ENCODE measurements around the gene RTP3. TPM values are rescaled to one million over a fixed set of nuclear protein-coding genes. Genes with fewer than 3 reads are reported as not detected.

The RTP3 gene
- total RNA-seq, 1 donor from 2014 or later = not detected

DNA sequence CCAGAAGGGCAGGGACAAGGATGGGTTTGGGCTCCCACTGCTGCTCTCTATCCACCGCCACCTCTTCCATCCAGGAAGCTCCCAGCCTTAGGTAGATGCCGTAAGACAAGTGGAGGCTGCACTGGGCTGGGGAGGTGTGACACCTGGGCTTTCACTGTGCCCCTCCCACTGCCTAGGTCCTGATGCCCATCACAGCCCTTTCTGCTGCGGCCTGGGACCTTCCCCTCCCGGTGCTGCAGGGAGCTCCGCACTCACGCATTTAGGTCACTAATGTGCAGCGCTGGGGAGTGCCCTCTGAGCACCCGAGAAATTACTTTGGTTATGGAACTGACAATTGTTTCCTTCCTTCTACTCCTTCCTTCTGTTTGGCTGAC lies 33.9 kb upstream of the RTP3 start:
- intact Hi-C loops (cut with micrococcal nuclease) = no loop called here
- Mint-ChIP-seq H3K4me1 (ENCODE audit: low read depth) (no peaks in the 10 kb centered on the region), H3K36me3 (ENCODE audit: low read depth) (no peaks in the 10 kb centered on the region), H3K27me3 (ENCODE audit: insufficient read depth) (peaks cover 75% of the 10 kb centered on the region), H3K27ac (no peak overlapping the region), H3K9me3 (no peaks in the 10 kb centered on the region), H3K4me3 (no peak overlapping the region)
- DNase-seq (ENCODE audit: low spot score) = no peak

DNA sequence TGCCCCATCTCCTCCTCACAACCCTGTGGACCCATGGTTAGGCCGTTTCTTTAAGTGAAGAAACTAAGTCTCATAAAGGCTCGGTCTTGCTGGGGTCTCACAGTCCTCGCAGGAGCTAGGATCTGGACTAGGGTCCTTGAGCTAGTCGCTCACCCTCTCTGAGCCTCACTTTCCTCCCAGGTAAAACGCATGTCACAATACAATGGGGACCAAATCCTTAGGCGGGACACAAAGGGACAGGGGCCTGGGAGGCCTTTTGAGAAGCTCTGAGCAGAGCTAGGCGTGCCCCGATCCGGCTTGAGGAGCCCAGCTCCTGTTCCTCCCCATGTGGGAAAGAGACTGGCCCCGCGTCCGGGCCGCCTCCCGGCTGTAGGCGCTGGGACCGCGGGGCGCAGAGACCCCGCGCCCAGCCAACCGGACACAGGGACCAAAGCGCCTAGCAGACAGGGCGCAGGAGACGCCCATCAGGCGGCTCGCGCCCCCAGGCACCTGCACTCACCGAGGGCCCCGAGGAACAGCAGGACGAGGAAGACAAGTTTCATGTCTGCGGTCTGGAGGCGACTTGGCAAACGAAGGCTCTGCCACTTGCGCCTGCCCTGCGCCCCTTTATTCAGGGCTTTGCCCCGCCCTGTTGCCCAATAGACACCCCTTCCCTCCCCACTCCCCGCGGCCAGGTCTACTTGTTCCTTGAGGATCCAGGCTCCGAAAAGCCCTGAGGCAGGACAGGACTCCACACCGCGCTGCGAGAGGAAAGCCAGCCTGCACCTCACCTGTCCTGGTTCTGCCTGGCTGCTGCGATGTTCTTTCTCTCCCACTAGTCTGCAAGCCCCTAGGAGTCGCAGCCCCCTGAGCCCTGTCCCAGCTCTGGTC lies 33.2 kb upstream of the RTP3 start, which contains the start of gene LTF:
TSS of gene LTF (minus strand) at position 580 of the 870 bp plus-strand sequence. CDS start at position 542, 38 bp downstream.
- H3K4me1 Mint-ChIP-seq (ENCODE audit: low read depth) = no peaks in the 10 kb centered on the region
- intact Hi-C loops (cut with micrococcal nuclease) = no loop called here
- no peaks in the 10 kb centered on the region for H3K36me3 Mint-ChIP-seq (ENCODE audit: low read depth)
- no peak within 1 kb of the TSS for H3K27ac Mint-ChIP-seq
- peaks cover 68% of the 10 kb centered on the region for H3K27me3 Mint-ChIP-seq (ENCODE audit: insufficient read depth)
- DNase-seq (ENCODE audit: low spot score) = no peak
- H3K9me3 Mint-ChIP-seq = no peaks in the 10 kb centered on the region
- no peak within 1 kb of the TSS for H3K4me3 Mint-ChIP-seq

DNA sequence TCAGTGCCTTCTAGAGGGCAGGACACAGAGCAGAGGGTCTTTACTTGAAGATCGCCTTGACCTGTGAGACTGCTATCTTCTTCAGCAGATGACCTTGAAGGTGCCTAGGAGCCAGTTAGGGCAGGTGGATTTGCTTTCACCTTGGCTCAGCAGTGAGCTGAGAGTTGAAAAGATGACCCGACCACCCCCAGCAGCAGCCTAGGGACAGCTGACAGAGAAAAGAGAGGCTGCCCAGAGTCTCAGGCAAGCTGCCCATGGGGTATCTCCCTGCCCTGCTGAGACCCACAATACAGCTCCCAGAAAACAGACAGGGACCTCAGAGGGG lies 32.6 kb upstream of the RTP3 start:
- Mint-ChIP-seq H3K4me1 (ENCODE audit: low read depth) (no peaks in the 10 kb centered on the region), H3K4me3 (no peak overlapping the region), H3K27me3 (ENCODE audit: insufficient read depth) (peaks cover 62% of the 10 kb centered on the region), H3K36me3 (ENCODE audit: low read depth) (no peaks in the 10 kb centered on the region), H3K9me3 (no peaks in the 10 kb centered on the region), H3K27ac (no peak overlapping the region)
- intact Hi-C loops (cut with micrococcal nuclease) = no loop called here
- DNase-seq (ENCODE audit: low spot score) = no peak

DNA sequence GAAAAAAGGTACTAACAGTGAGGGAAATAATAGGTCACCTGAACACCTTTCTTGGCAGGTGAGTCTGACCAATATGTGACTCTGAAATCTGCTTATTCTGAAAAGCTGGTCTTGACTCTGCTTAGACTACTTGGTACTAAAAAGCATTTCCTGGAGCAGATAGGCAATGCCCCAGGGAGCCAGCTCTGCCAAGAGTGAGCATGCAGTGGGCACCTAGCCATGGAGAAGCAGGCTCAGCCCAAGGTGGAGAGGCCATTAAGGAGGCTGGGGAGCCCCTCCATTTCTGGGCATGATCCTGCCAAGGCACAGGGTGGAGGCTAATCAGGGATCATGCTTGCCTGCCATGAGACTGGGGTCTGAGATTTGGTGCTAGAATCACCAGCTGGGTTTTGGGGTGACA lies 31.5 kb upstream of the RTP3 start:
- Mint-ChIP-seq H3K27ac (no peak overlapping the region), H3K4me3 (no peak overlapping the region), H3K36me3 (ENCODE audit: low read depth) (no peaks in the 10 kb centered on the region), H3K9me3 (no peaks in the 10 kb centered on the region), H3K4me1 (ENCODE audit: low read depth) (no peaks in the 10 kb centered on the region), H3K27me3 (ENCODE audit: insufficient read depth) (peaks cover 52% of the 10 kb centered on the region)
- intact Hi-C loops (cut with micrococcal nuclease) = no loop called here
- DNase-seq (ENCODE audit: low spot score) = no peak

GRCh38 chr3:46466871-46467403 lies 30.8 kb upstream of the RTP3 start:
- intact Hi-C loops (cut with micrococcal nuclease) = no loop called here
- H3K27me3 Mint-ChIP-seq (ENCODE audit: insufficient read depth) = peaks cover 46% of the 10 kb centered on the region
- H3K4me3 Mint-ChIP-seq = no peak overlapping the region
- no peak for DNase-seq (ENCODE audit: low spot score)
- no peak overlapping the region for H3K27ac Mint-ChIP-seq
- no peaks in the 10 kb centered on the region for H3K36me3 Mint-ChIP-seq (ENCODE audit: low read depth)
- H3K9me3 Mint-ChIP-seq = no peaks in the 10 kb centered on the region
- H3K4me1 Mint-ChIP-seq (ENCODE audit: low read depth) = no peaks in the 10 kb centered on the region

DNA sequence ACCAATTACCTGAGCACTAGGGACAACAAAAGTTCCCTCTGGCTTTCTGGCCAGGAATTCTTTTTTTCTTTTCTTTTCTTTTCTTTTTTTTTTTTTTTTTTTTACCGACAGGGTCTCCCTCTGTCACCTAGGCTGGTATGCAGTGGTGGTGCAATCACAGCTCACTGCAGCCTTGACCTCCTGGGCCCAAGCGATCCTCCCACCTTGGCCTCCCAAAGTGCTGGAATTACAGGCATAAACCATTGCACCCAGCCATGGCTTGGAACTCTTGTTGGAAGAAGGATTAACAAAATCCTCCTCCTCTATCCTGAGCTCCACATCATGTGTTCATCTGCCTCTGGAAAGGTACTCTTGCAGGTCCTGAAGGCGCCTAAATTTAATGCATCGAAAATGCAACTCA lies 30.2 kb upstream of the RTP3 start:
- Mint-ChIP-seq H3K27ac (no peak overlapping the region), H3K4me1 (ENCODE audit: low read depth) (no peaks in the 10 kb centered on the region), H3K27me3 (ENCODE audit: insufficient read depth) (peaks cover 45% of the 10 kb centered on the region), H3K36me3 (ENCODE audit: low read depth) (no peaks in the 10 kb centered on the region), H3K4me3 (no peak overlapping the region), H3K9me3 (no peaks in the 10 kb centered on the region)
- DNase-seq (ENCODE audit: low spot score) = no peak
- intact Hi-C loops (cut with micrococcal nuclease) = no loop called here

DNA sequence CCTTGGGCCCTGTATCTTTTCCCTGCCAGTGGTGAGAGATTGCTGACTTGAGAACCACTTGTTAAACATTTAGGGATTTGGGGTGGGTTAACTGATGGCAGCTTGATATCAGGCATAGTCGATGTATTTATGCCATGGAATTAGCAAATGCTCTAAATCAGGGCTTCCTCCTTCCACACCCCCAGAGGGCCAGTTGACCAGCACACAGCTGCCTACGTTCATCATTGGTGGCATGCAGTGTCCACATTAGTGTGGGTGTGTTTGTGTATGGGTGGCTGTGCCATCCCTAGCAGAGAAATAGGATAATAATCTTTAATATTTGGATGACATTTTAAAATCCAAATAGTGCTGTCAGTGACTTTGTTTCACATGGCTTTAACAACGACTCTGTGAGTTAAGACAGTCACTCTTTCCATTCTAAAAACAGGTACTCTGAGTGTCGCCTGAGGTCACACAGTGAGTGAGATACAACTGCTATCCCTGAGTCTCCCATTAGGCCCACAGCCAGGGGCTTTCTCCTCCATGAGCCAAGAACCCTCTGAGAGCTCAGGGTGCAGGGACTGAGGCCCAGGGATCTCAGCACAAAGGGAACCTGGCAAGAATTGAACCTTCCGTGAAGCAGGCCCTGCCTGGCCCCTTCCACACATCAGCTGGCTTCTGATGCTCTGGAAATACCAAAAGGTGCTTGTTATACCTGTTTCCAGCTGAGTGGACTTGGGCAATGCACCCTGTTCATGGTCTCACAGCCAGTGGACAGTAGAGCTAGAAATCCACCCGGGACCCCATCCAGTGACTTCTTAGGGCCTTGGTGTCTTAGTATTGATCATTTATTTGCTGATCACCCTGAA lies 28.8 kb upstream of the RTP3 start:
- H3K27ac Mint-ChIP-seq = no peak overlapping the region
- H3K4me3 Mint-ChIP-seq = no peak overlapping the region
- no peaks in the 10 kb centered on the region for H3K36me3 Mint-ChIP-seq (ENCODE audit: low read depth)
- H3K4me1 Mint-ChIP-seq (ENCODE audit: low read depth) = no peaks in the 10 kb centered on the region
- H3K27me3 Mint-ChIP-seq (ENCODE audit: insufficient read depth) = peaks cover 40% of the 10 kb centered on the region
- DNase-seq (ENCODE audit: low spot score) = no peak
- intact Hi-C loops (cut with micrococcal nuclease) = no loop called here
- peaks cover 4% of the 10 kb centered on the region for H3K9me3 Mint-ChIP-seq

GRCh38 chr3:46469680-46470357 lies 28.0 kb upstream of the RTP3 start:
- no peak overlapping the region for H3K4me3 Mint-ChIP-seq
- H3K27me3 Mint-ChIP-seq (ENCODE audit: insufficient read depth) = peaks cover 40% of the 10 kb centered on the region
- H3K27ac Mint-ChIP-seq = no peak overlapping the region
- intact Hi-C loops (cut with micrococcal nuclease) = no loop called here
- H3K9me3 Mint-ChIP-seq = peaks cover 12% of the 10 kb centered on the region
- no peak for DNase-seq (ENCODE audit: low spot score)
- no peaks in the 10 kb centered on the region for H3K4me1 Mint-ChIP-seq (ENCODE audit: low read depth)
- H3K36me3 Mint-ChIP-seq (ENCODE audit: low read depth) = no peaks in the 10 kb centered on the region

DNA sequence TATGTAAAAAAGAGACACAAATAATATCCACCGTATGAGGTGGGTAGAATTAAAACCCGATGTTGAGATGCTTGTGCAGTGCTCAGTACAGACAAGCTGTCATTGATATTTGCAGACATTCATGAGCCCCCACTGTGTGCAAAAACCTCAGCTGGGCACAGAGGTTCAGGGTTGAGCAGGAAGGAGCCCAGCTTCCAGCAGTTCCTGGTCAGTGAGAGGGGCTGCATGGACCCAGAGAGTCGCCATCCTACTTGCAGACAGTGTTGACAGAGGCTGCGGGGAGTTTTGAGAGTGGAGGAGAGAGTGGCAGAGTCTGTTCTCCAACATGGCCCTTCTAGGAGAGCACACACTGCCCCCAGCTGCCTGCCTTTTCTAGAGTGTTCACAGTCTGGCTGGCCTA lies 26.9 kb upstream of the RTP3 start:
- no peaks in the 10 kb centered on the region for H3K4me1 Mint-ChIP-seq (ENCODE audit: low read depth)
- no peak for DNase-seq (ENCODE audit: low spot score)
- no peak overlapping the region for H3K27ac Mint-ChIP-seq
- no peaks in the 10 kb centered on the region for H3K36me3 Mint-ChIP-seq (ENCODE audit: low read depth)
- peaks cover 20% of the 10 kb centered on the region for H3K9me3 Mint-ChIP-seq
- peaks cover 37% of the 10 kb centered on the region for H3K27me3 Mint-ChIP-seq (ENCODE audit: insufficient read depth)
- H3K4me3 Mint-ChIP-seq = no peak overlapping the region
- intact Hi-C loops (cut with micrococcal nuclease) = no loop called here

DNA sequence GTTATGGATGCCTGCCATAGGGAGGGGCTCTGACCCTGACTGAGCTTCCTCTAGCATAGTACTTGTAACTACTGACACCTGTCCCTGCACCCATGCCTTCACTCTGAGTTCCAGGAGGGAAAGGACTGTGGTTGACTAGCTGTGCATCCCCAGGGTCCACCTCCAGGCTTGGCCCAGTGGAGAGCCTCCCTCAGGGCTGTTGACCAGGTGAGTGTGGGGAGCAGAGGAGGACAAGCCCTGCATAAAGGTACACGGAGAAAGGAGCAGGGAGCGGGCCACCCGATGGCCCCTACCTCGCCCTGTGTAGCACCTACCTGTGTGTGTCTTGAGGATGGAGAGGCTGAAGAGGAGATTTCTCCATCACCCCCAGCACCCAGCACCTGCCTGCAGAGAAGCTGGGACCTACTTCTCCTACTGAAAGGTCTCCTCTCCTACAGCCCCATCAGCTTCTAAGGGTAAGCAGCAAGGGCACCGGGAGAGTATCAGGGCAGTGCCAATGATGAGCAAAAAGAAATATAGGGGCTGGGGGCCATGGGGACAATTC lies 26.3 kb upstream of the RTP3 start:
- Mint-ChIP-seq H3K36me3 (ENCODE audit: low read depth) (no peaks in the 10 kb centered on the region), H3K4me3 (no peak overlapping the region), H3K27me3 (ENCODE audit: insufficient read depth) (peaks cover 30% of the 10 kb centered on the region), H3K4me1 (ENCODE audit: low read depth) (no peaks in the 10 kb centered on the region), H3K9me3 (peaks cover 20% of the 10 kb centered on the region), H3K27ac (no peak overlapping the region)
- intact Hi-C loops (cut with micrococcal nuclease) = no loop called here
- DNase-seq (ENCODE audit: low spot score) = no peak

GRCh38 chr3:46472736-46473135 lies 25.0 kb upstream of the RTP3 start:
- no peak overlapping the region for H3K4me3 Mint-ChIP-seq
- DNase-seq (ENCODE audit: low spot score) = no peak
- H3K9me3 Mint-ChIP-seq = peaks cover 20% of the 10 kb centered on the region
- intact Hi-C loops (cut with micrococcal nuclease) = no loop called here
- H3K4me1 Mint-ChIP-seq (ENCODE audit: low read depth) = no peaks in the 10 kb centered on the region
- H3K36me3 Mint-ChIP-seq (ENCODE audit: low read depth) = no peaks in the 10 kb centered on the region
- H3K27me3 Mint-ChIP-seq (ENCODE audit: insufficient read depth) = peaks cover 29% of the 10 kb centered on the region
- H3K27ac Mint-ChIP-seq = no peak overlapping the region

- Mint-ChIP-seq H3K27ac (no peak overlapping the region), H3K4me1 (ENCODE audit: low read depth) (no peaks in the 10 kb centered on the region), H3K36me3 (ENCODE audit: low read depth) (no peaks in the 10 kb centered on the region), H3K9me3 (peaks cover 20% of the 10 kb centered on the region), H3K4me3 (no peak overlapping the region), H3K27me3 (ENCODE audit: insufficient read depth) (peaks cover 50% of the 10 kb centered on the region)
- intact Hi-C loops (cut with micrococcal nuclease) = no loop called here
- DNase-seq (ENCODE audit: low spot score) = no peak
Observed at GRCh38 chr3:46477145-46477544, 20.6 kb upstream of the RTP3 start.

Data from activated T-helper 1 cell treated with anti-CD3 and anti-CD28 coated beads, Interleukin-12 subunit alpha, Interleukin-12 subunit beta, Interleukin-2, Interleukin-4 antibody, amounts not matched to agents 30 ng/mL and 10 ng/mL and 1 ng/mL, durations not matched to agents 14 hours and 24 hours and 36 hours (primary cell).